ENCODE measurements around the gene TALDO1. TPM values are rescaled to one million over a fixed set of nuclear protein-coding genes. Genes with fewer than 3 reads are reported as not detected.

Gene TALDO1
- total RNA-seq, 6 donors from 2014 or later = 163 to 313 (median 217) TPM

DNA sequence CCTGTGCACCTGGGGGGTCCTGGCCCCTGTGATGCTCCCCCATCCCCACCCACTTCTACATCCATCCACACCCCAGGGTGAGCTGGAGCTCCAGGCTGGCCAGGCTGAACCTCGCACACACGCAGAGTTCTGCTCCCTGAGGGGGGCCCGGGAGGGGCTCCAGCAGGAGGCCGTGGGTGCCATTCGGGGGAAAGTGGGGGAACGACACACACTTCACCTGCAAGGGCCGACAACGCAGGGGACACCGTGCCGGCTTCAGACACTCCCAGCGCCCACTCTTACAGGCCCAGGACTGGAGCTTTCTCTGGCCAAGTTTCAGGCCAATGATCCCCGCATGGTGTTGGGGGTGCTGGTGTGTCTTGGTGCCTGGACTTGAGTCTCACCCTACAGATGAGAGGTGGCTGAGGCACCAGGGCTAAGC is 20.0 kb upstream of the TALDO1 start:
- no peaks in the 10 kb centered on the region for H3K9me3 ChIP-seq
- peak in 1 of 2 donors; percentile 1 for ATAC-seq (ENCODE audit: low FRiP score in 2 of 2)
- peak in 1 of 2 donors; percentile 54 for DNase-seq
- TF ChIP-seq POLR2A (IDR thresholded peaks at IDR 0.05) (no peak), POLR2AphosphoS5 (IDR thresholded peaks at IDR 0.05) (no peak), EP300 (IDR thresholded peaks at IDR 0.05) (no peak)
- TF ChIP-seq, protein P1, sequence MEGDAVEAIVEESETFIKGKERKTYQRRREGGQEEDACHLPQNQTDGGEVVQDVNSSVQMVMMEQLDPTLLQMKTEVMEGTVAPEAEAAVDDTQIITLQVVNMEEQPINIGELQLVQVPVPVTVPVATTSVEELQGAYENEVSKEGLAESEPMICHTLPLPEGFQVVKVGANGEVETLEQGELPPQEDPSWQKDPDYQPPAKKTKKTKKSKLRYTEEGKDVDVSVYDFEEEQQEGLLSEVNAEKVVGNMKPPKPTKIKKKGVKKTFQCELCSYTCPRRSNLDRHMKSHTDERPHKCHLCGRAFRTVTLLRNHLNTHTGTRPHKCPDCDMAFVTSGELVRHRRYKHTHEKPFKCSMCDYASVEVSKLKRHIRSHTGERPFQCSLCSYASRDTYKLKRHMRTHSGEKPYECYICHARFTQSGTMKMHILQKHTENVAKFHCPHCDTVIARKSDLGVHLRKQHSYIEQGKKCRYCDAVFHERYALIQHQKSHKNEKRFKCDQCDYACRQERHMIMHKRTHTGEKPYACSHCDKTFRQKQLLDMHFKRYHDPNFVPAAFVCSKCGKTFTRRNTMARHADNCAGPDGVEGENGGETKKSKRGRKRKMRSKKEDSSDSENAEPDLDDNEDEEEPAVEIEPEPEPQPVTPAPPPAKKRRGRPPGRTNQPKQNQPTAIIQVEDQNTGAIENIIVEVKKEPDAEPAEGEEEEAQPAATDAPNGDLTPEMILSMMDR (IDR thresholded peaks at IDR 0.05) = no peak
- WGBS, 2 donors = 85 to 86% methylated on average over 2 to 12 of the region's 12 CpGs
- peak overlapping the region in 3 of 4 donors; percentile 38 to 79 (median 63) for H3K27ac ChIP-seq
- H3K4me1 ChIP-seq = peaks cover 22 to 52% (median 30%) of the 10 kb centered on the region in 4 donors
- H3K4me3 ChIP-seq = no peak overlapping the region
- H3K36me3 ChIP-seq = peaks cover 0 to 4% (median 1%) of the 10 kb centered on the region in 4 donors
- peaks cover 0 to 27% (median 8%) of the 10 kb centered on the region in 4 donors for H3K27me3 ChIP-seq

DNA sequence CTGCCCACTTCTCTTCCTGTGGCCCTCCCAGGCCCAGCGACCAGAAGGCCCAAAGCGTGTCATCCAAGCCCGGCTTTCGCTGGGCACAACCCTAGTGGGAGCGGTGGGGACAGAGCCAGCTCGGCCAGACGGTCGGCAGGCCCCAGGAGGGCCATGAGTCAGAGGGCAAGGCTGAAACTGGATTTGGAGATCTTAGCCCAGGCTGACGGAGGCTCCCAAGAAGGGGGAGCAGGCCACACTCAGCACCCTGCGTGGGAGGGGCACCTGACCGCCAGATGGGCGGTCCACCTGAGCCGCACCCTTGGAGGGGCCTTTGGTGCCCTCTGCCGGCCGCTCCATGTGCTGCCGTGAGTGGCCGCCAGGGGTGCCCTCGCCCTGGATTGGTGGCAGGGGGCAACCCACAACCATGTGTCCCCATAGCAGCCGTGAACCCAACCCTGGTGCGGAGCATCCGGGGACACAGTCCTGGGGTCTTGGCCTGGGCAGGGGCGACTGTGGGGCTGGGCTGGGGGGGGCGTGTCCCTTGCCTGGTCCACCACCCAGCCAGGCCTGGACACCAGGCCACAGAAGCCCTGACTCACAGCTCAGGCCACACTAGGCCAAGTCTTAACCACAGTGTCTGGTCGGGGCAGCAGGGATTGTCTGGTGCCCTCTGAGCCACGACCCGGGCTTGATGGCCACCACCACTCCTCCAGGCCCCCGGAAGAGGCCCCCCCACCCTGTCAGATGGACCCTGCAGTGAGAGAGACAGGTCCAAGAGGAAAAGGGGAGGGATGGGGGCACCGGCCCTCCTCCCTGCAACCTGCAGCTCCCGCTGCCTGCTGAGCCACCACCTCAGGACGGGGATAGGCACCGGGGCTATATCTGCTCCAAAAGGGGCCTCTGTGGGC is 19.2 kb upstream of the TALDO1 start:
- Histone ChIP-seq H3K9me3 (no peaks in the 10 kb centered on the region), H3K4me1 (peaks cover 20 to 51% (median 28%) of the 10 kb centered on the region in 4 donors), H3K27ac (peak overlapping the region; percentile 30 to 79 (median 50)), H3K4me3 (no peak overlapping the region), H3K27me3 (peaks cover 0 to 22% (median 8%) of the 10 kb centered on the region in 4 donors), H3K36me3 (peaks cover 0 to 4% (median 1%) of the 10 kb centered on the region in 4 donors)
- peak; percentile 88 to 95 for ATAC-seq (ENCODE audit: low FRiP score in 2 of 2)
- 47 to 66% methylated on average over 4 to 14 of the region's 31 CpGs for WGBS, 2 donors
- peak; percentile 17 to 22 for TF ChIP-seq POLR2AphosphoS5 (IDR thresholded peaks at IDR 0.05)
- peak in 1 of 4 donors; percentile 32 for TF ChIP-seq POLR2A (IDR thresholded peaks at IDR 0.05)
- no peak for TF ChIP-seq EP300 (IDR thresholded peaks at IDR 0.05)
- TF ChIP-seq, protein P1 (IDR thresholded peaks at IDR 0.05) = peak; percentile 96 to 99 (median 98)
- DNase-seq = peak; percentile 94 to 96

DNA sequence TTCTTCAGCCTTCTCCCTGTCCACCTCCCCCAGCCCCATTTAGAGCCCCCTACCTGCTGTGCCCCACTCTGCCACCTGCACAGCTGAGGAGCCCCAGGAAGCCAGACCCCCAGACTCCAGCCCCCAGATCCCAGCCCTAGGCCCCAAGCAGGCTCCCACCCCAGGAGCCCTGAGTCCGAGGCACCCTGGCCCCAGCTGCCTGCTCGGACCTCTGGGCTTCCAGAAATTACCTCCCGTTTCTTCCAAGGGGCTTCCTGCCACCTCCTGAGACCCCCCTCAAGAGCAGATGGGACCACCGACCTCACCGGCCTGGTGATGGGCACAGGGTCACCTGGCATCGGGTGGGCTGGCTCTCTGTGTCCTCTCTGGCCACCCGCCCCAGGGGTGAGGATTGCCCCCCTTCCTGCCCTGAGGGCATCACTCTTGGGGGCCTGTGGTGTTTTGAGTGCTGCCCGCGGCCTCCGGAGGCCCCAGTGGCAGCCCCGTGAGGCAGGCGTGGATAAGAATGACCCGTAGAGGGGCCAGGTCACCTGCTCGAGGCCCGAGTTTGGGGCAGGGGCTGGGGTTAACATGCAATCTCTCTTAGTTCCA is 18.3 kb upstream of the TALDO1 start:
- no peak for TF ChIP-seq EP300 (IDR thresholded peaks at IDR 0.05)
- TF ChIP-seq, protein P1 (IDR thresholded peaks at IDR 0.05) = no peak
- TF ChIP-seq POLR2A (IDR thresholded peaks at IDR 0.05) = no peak
- TF ChIP-seq POLR2AphosphoS5 (IDR thresholded peaks at IDR 0.05) = no peak
- Histone ChIP-seq H3K9me3 (no peaks in the 10 kb centered on the region), H3K27me3 (peaks cover 0 to 22% (median 8%) of the 10 kb centered on the region in 4 donors), H3K4me1 (peaks cover 20 to 49% (median 27%) of the 10 kb centered on the region in 4 donors), H3K4me3 (no peak overlapping the region), H3K27ac (peak overlapping the region in 2 of 4 donors; percentile 39 to 79), H3K36me3 (peaks cover 0 to 4% (median 1%) of the 10 kb centered on the region in 4 donors)
- WGBS, 2 donors = 58 to 71% methylated on average over 9 to 12 of the region's 15 CpGs
- peak in 1 of 2 donors; percentile 58 for DNase-seq
- ATAC-seq (ENCODE audit: low FRiP score in 2 of 2) = no peak

DNA sequence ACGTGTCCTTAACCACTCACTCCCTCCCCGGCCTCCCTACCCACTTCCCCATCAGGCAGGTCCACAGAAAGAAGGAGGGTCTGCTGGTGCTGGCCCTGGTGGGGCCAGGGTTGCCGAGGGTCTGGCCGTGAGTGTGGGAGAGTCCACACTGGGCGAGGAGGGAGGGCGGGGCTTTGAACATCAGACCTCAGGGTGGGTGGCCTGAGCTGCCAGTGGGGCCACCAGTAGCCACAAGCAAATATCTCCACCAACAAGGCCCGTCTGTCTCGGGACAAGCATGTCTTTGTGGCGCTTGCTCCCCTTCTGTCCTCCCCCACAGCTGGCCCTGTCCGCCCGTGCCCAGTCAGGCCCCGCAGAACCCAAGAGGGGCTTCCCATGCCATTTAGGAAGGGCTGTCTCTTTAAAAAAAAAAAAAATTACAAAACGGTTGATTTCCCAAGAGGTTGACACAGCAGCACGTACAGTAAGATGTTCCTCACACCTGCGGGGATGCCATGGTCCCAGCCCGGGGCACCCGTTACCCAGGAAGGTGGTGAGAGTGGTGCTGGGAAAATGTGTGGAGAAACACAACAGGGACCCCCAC is 17.7 kb upstream of the TALDO1 start:
- peaks cover 20 to 49% (median 27%) of the 10 kb centered on the region in 4 donors for H3K4me1 ChIP-seq
- H3K27me3 ChIP-seq = peaks cover 0 to 18% (median 8%) of the 10 kb centered on the region in 4 donors
- no peaks in the 10 kb centered on the region for H3K36me3 ChIP-seq
- H3K4me3 ChIP-seq = no peak overlapping the region
- peak overlapping the region in 2 of 4 donors; percentile 39 to 79 for H3K27ac ChIP-seq
- ATAC-seq (ENCODE audit: low FRiP score in 2 of 2) (no peak), DNase-seq (peak in 1 of 2 donors; percentile 71)
- TF ChIP-seq POLR2AphosphoS5 (IDR thresholded peaks at IDR 0.05) (no peak), EP300 (IDR thresholded peaks at IDR 0.05) (no peak), POLR2A (IDR thresholded peaks at IDR 0.05) (no peak)
- TF ChIP-seq, protein P1 (IDR thresholded peaks at IDR 0.05) = no peak
- no peaks in the 10 kb centered on the region for H3K9me3 ChIP-seq
- WGBS, 2 donors = 34 to 49% methylated on average over 13 to 17 of the region's 17 CpGs
